ENCODE data around the gene NPY1R. TPM values are rescaled to one million over a fixed set of nuclear protein-coding genes. Genes with fewer than 3 reads are reported as not detected.

The NPY1R gene
- total RNA-seq, 1 donor from 2014 or later, result 4.6 TPM

DNA sequence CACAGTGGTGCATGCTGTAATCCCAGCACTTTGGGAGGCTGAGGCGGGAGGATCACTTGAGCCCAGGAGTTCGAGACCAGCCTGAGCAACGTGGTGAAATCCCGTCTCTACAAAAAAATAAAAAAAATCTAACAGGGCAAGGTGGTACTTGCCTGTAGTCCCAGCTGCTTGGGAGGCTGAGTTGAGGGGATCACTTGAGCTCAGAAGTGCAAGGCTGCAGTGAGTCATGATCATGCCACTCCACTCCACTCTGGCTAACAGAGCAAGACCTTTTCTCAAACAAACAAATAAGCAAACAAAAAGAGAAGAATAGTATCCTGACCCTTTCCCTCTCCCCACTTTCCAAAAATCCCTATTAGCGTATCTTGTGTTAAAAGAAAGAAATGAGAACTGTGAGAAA, 52.7 kb downstream of the NPY1R start:
- intact Hi-C loops (cut with DNase I), result no loop called here
- Histone ChIP-seq H3K9me3 (peaks cover 4% of the 10 kb centered on the region), H3K4me1 (no peaks in the 10 kb centered on the region), H3K4me3 (no peak overlapping the region), H3K27ac (no peak overlapping the region), H3K36me3 (no peaks in the 10 kb centered on the region), H3K27me3 (no peaks in the 10 kb centered on the region)
- TF ChIP-seq, protein P1, sequence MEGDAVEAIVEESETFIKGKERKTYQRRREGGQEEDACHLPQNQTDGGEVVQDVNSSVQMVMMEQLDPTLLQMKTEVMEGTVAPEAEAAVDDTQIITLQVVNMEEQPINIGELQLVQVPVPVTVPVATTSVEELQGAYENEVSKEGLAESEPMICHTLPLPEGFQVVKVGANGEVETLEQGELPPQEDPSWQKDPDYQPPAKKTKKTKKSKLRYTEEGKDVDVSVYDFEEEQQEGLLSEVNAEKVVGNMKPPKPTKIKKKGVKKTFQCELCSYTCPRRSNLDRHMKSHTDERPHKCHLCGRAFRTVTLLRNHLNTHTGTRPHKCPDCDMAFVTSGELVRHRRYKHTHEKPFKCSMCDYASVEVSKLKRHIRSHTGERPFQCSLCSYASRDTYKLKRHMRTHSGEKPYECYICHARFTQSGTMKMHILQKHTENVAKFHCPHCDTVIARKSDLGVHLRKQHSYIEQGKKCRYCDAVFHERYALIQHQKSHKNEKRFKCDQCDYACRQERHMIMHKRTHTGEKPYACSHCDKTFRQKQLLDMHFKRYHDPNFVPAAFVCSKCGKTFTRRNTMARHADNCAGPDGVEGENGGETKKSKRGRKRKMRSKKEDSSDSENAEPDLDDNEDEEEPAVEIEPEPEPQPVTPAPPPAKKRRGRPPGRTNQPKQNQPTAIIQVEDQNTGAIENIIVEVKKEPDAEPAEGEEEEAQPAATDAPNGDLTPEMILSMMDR (IDR thresholded peaks at IDR 0.05), result no peak
- peak; percentile 45 for ATAC-seq
- no peak for DNase-seq

DNA sequence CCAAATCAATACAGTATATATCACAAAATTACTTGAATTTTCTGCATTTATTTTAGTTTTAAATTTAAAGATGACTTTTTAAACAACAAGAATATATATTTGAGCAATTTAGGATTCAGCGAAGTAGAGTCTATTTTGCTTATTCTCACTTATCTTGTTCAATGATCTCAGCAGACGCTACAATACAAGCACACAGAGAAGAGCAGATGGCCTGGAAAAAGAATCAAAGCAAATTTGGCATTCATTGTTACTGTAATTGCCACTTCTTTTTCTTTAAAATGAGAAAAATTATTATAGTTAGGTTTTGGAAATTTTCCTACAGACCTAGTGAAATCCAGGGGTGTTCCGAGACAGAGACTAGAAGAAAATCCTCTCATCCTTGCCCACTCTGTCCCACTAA, 57.5 kb downstream of the NPY1R start:
- no peaks in the 10 kb centered on the region for H3K36me3 ChIP-seq
- no peak overlapping the region for H3K4me3 ChIP-seq
- no peaks in the 10 kb centered on the region for H3K27me3 ChIP-seq
- H3K27ac ChIP-seq, result no peak overlapping the region
- no peaks in the 10 kb centered on the region for H3K4me1 ChIP-seq
- intact Hi-C loops (cut with DNase I), result no loop called here
- DNase-seq (no peak), ATAC-seq (no peak)
- TF ChIP-seq, protein P1 (IDR thresholded peaks at IDR 0.05), result no peak
- no peaks in the 10 kb centered on the region for H3K9me3 ChIP-seq

Other genes with a start within 250 kb of the NPY1R start
- 23.2 TPM for gene NAF1, start 165.7 kb downstream of the NPY1R start, total RNA-seq
- gene NPY5R, start 11.3 kb upstream of the NPY1R start, total RNA-seq, result 0.38 TPM
- not detected for gene TKTL2, start 141.2 kb upstream of the NPY1R start, total RNA-seq
- gene TMA16, start 162.1 kb upstream of the NPY1R start, total RNA-seq, result 18.8 TPM

Measured in upper lobe of right lung (tissue), 1 donor.